HG03432 (cell line): ENCODE results near the gene B4GAT1.

Source experiments
- ATAC-seq: cut with Tn5 transposase; IDR thresholded peaks from one replicate; pipeline ENCODE4 v1.9.1; 2021; ENCODE audit warnings: mild to moderate bottlenecking, moderate library complexity; ENCODE audit not compliant: unreplicated experiment

The B4GAT1 gene

GRCh38 chr11:66338276-66339161, 8.9 kb downstream of the B4GAT1 start:
- no peak for ATAC-seq

- no peak for ATAC-seq
Measured at GRCh38 chr11:66337103-66337899, 10.1 kb downstream of the B4GAT1 start.

- ATAC-seq = peak; percentile 75
Measured at GRCh38 chr11:66336234-66337102, 11.0 kb downstream of the B4GAT1 start, which contains the start of gene RIN1. TSS of gene RIN1 (minus strand) at chr11:66336434. CDS start at chr11:66336402, 32 bp downstream.

GRCh38 chr11:66335531-66336233, 11.7 kb downstream of the B4GAT1 start:
- no peak for ATAC-seq

- ATAC-seq = no peak
Measured at GRCh38 chr11:66334605-66335442, 12.6 kb downstream of the B4GAT1 start.

GRCh38 chr11:66333896-66334604, 13.4 kb downstream of the B4GAT1 start:
- ATAC-seq = no peak

- no peak for ATAC-seq
Measured at GRCh38 chr11:66333220-66333877, 14.1 kb downstream of the B4GAT1 start.

GRCh38 chr11:66332371-66333219, 14.8 kb downstream of the B4GAT1 start:
- no peak for ATAC-seq

- no peak for ATAC-seq
Measured at GRCh38 chr11:66331542-66332370, 15.7 kb downstream of the B4GAT1 start.

GRCh38 chr11:66330931-66331330, 16.5 kb downstream of the B4GAT1 start:
- no peak for ATAC-seq

GRCh38 chr11:66329165-66329673, 18.2 kb downstream of the B4GAT1 start:
- no peak for ATAC-seq

GRCh38 chr11:66328302-66329144, 18.9 kb downstream of the B4GAT1 start:
- peak; percentile 70 for ATAC-seq

- no peak for ATAC-seq
Measured at GRCh38 chr11:66328031-66328301, 19.5 kb downstream of the B4GAT1 start.

GRCh38 chr11:66327171-66328030, 20.0 kb downstream of the B4GAT1 start:
- no peak for ATAC-seq
